GM21515 (cell line): Measurements from ENCODE around the gene SUFU.
"Not testable (repeated sequence)": the region's sequence is repeated elsewhere in the genome, so short reads cannot be mapped to it uniquely, and the experiment has no call there.

Experiments
- ATAC-seq: cut with Tn5 transposase; IDR thresholded peaks from one replicate; pipeline ENCODE4 v1.9.1; 2021; ENCODE audit not compliant: unreplicated experiment

The SUFU gene

DNA sequence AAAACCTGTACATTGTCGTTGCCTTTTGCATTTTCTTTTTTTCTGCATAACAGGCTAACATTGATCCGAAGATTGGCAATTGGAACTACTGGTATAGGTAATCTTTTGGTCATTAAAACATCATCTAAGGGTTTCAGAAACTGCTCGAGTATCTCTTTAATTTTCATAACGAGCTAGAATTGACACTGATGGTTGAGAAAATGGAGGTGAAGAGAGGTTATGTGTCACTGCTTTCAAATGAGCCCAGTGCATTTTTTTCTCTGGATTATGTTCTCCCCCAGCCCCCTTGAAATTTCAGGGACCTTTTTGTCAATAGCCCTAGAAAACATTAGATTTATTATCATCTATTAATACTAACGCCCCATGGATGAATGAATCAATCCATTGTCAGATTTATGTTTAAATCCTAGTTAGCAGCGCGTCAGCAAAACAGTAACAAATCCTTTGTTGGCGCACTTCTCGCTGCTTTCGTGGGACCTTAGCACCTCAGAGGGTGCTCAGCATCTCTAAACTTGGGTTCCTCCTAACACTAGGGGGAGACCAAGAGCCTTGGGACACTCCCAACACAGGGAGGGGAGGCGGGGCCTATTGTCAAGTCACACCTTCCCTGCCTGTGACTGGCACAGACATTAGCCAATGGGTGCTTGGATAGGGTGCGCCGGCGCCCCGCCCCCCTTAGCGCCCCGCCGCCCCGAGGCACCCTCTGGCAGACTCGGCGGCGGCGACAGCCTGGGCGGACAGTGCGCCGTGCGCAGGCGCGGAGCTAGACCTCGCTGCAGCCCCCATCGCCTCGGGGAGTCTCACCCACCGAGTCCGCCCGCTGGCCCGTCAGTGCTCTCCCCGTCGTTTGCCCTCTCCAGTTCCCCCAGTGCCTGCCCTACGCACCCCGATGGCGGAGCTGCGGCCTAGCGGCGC lies at the start of gene SUFU:
TSS of gene SUFU (plus strand) at position 709 of the 915 bp plus-strand sequence. CDS start at position 890, 181 bp downstream.
- ATAC-seq: peak; percentile 60

- not testable (repeated sequence) for ATAC-seq
Measured at GRCh38 chr10:102454662-102455487, 48.9 kb upstream of the SUFU start.

DNA sequence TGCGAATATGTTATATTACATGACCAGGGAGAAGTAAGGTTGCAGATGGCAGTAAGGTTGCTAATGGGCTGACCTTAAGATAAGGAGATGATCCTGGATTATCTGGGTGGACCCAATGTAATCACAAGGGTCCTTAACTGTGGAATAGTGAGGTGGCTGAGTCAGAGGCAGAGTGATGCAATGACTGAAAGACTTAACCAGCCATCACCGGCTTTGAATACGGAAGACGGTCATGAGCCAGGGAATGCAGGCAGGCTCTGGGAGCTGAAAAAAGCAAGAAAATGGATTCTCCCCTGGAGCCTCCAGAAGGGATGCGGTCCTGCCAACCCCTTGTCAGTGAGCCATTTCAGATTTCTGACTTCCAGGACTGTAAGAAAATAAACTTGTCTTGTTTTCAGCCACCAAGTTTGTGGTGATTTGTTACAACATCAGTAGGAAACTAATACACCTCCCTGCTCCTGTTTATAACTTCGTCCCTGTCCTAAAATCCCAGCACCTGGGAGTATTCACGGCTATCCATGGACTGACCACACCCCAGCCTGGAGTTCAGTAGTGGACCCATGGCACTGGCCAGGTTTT lies 47.8 kb upstream of the SUFU start:
- ATAC-seq: no peak

GRCh38 chr10:102457591-102458150 lies 46.1 kb upstream of the SUFU start:
- ATAC-seq: no peak

DNA sequence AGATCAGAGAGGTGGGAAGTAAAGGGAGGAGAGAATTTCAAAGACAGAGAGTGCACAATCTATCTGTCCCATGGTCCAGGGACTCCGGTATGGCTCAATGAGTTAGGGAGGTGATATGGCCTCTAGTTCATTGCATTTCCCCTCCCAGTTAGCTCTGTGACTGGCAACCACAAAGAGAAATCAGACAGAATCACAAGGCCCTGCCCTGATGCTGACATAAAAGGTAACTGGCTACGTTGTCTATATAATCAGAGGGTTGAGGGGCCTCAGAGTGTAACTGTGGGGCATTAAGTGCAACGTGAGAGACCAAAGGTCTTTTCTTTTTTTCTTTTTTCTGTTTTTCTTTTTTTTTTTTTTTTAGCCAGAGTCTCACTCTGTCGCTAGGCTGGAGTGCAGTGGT lies 45.1 kb upstream of the SUFU start:
- ATAC-seq: no peak

- peak; percentile 23 for ATAC-seq
Measured at GRCh38 chr10:102460836-102461186, 43.0 kb upstream of the SUFU start.

- peak; percentile 77 for ATAC-seq
Measured at GRCh38 chr10:102461187-102462054, 42.4 kb upstream of the SUFU start.

GRCh38 chr10:102462512-102463054 lies 41.2 kb upstream of the SUFU start:
- no peak for ATAC-seq

DNA sequence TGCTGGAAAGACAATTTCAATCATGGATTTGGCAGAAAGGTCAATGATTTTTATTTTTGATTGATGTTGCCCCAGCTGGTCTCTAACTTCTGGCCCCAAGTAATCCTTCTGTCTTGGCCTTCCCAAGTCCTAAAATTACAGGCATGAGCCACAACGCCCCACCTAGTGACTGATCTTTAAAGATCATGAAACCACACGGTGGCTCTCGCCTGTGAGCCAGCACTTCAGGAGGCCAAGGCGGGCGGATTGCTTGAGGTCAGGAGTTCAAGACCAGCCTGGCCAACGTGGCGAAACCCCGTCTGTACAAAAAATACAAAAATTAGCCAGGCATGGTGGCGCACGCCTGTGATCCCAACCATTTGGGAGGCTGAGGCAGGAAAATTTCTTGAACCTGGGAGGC lies 39.8 kb upstream of the SUFU start:
- no peak for ATAC-seq

GRCh38 chr10:102465466-102465865 lies 38.3 kb upstream of the SUFU start:
- ATAC-seq: no peak

DNA sequence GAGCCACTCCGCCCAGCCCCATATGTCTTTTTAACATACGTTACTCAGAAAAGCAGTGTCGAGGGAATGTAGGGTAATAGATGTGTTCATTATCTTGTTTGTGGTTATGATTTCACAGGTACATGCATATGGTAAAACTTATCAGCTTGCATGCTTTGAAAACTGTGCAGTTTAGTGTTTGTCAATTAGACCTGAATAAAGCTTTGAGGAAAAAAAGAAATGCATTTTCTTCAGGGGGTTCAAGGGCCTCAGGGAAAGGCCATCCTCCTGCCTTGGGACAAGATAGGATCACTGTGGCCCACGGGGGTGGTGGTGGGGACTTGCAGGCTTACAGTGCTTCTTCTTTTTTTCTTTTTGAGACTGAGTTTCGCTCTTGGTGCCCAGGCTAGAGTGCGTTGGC lies 36.5 kb upstream of the SUFU start:
- no peak for ATAC-seq

- ATAC-seq: no peak
Measured at GRCh38 chr10:102467971-102468438, 35.8 kb upstream of the SUFU start.

DNA sequence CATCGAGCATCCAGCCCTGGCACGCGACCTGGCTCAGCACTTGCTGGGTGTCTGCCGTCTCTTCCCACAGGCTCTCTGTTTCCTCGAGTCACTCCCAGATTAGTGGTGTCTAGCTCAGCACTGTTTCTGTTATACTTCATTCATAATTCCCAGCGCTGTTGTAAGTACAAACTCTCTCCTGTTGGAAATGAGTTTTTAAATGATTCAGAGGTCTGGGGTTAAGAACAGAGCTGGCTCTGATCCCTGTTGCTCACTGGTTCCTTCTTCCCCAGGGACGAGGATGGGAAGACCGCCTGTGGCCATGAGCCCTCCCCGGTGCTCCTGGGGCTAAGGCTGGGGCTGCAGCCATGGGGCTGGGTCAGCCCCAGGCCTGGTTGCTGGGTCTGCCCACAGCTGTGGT lies 35.1 kb upstream of the SUFU start:
- ATAC-seq: no peak

DNA sequence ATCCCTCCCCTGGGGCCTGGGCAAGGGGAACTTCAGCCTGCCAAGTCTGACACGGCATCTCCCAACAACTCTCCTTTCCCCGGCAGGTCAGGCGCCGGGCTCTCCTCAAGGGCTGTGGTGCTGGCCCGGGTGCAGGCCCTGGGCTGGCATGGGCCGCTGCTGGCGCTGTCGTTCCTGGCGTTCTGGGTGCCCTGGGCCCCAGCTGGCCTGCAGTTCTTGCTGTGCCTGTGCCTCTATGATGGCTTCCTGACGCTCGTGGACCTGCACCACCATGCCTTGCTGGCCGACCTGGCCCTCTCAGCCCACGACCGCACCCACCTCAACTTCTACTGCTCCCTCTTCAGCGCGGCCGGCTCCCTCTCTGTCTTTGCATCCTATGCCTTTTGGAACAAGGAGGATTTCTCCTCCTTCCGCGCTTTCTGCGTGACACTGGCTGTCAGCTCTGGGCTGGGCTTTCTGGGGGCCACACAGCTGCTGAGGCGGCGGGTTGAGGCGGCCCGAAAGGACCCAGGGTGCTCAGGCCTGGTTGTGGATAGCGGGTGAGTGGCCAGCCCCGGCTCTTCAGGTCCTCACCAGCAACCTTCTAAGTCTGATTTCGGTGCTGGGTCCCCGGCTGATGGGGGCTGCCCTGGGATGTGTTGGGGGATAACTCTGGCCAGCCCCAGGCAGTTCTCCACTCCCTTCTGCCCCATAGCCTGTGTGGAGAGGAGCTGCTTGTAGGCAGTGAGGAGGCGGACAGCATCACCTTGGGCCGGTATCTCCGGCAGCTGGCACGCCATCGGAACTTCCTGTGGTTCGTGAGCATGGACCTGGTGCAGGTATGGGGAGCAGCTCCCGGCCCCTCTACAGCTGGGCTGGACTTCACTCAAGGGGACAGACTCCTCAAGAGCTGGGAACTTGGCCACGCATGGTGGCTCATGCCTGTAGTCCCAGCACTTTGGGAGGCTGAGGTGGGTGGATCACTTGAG lies 32.9 kb upstream of the SUFU start:
- ATAC-seq: no peak

DNA sequence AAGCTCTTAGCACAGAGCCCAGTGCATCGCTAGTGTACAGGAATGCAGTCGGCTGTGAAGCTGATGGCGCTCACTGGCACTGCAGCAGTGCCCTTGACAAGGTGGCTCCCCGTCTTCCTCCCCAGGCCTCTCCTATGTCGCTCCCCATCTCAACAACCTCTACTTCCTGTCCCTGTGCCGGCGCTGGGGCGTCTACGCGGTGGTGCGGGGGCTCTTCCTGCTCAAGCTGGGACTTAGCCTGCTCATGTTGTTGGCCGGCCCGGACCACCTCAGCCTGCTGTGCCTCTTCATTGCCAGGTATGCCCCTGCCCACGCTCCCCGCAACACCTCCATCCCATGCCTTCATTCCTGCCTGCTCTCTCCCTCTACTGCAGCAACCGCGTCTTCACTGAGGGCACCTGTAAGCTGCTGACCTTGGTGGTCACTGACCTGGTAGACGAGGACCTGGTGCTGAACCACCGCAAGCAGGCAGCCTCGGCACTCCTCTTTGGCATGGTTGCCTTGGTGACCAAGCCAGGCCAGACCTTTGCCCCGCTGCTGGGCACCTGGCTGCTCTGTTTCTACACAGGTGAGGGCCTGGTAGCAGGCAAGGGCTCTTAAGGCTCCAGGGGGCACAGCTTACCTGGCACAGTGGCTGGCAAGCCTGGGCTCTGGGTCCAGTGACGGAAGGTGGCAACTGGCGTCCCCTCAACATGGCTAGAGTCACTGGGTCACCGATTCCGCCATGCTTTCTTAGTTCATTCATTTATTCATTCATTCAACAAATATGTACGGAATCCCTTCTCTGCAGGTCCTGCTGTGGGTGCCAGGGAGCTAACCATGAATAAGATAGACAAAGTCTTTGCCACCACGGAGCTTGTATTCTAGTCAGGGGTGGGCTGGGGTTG lies 30.1 kb upstream of the SUFU start:
- no peak for ATAC-seq

- ATAC-seq: no peak
Measured at GRCh38 chr10:102475451-102476040, 28.2 kb upstream of the SUFU start.

DNA sequence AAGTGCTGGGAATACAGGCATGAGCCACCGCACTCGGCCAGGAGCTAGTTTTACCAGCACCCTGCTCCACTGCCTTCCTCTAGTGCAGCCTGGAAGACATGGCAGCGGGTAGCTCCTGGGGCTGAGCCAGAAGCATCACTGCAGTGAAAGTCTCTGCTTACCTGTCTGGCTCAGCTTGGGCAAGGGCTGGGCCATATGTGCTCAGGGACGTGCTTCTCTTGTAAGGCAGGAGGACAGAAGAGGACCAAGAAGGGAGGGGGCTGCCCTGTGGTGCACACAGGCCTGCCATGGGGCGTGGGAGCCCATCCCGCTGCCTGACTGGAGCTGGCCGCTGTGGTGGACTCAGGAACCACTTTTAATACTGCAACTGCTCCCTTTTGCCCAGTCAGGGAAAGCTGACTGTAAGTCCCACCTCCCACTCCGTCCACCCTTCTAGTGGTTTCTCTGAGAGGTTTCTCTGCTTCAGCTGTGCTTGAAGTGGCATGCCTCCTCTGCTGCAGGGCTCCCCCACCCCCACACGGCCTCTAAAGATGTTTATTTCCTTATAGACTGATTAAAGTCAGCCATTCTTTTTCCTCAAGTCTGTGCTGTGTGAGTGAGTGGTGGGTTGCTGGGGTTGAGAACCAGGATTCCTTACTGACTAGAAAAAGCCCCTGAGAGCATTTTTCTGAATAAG lies 27.2 kb upstream of the SUFU start:
- ATAC-seq: no peak
